ENCODE data around the gene EXD3. TPM values are rescaled to one million over a fixed set of nuclear protein-coding genes. Genes with fewer than 3 reads are reported as not detected.

The EXD3 gene
- total RNA-seq, 4 donors from 2014 or later, result 8.3 to 22.3 (median 14.2) TPM

GRCh38 chr9:137317718-137318511, 105.0 kb downstream of the EXD3 start:
- Histone ChIP-seq H3K4me3 (no peak overlapping the region), H3K9me3 (no peaks in the 10 kb centered on the region), H3K27ac (replicated peaks in 1 of 4) (peak overlapping the region in 3 of 4 donors; percentile 49 to 57 (median 54)), H3K27me3 (peaks cover 8 to 37% (median 20%) of the 10 kb centered on the region in 4 donors), H3K4me1 (peaks cover 43 to 59% (median 53%) of the 10 kb centered on the region in 4 donors), H3K36me3 (peaks cover 0 to 6% (median 0%) of the 10 kb centered on the region in 4 donors)
- no peak for DNase-seq (ENCODE audit: extremely low spot score)
- 86% methylated on average over 12 of the region's 24 CpGs for WGBS
- TF ChIP-seq EP300 (IDR thresholded peaks at IDR 0.05) (no peak), CTCF (IDR thresholded peaks at IDR 0.05) (no peak), POLR2AphosphoS5 (IDR thresholded peaks at IDR 0.05) (no peak), POLR2A (IDR thresholded peaks at IDR 0.05; ENCODE audit: low read depth) (no peak)
- intact Hi-C loops (cut with DNase I), result no loop called here

- 88% methylated on average over 11 of the region's 19 CpGs for WGBS
- TF ChIP-seq POLR2AphosphoS5 (IDR thresholded peaks at IDR 0.05), result no peak
- TF ChIP-seq CTCF (IDR thresholded peaks at IDR 0.05), result no peak
- no peak for TF ChIP-seq POLR2A (IDR thresholded peaks at IDR 0.05; ENCODE audit: low read depth)
- no peak for TF ChIP-seq EP300 (IDR thresholded peaks at IDR 0.05)
- Histone ChIP-seq H3K36me3 (peaks cover 0 to 6% (median 0%) of the 10 kb centered on the region in 4 donors), H3K4me1 (peaks cover 43 to 59% (median 53%) of the 10 kb centered on the region in 4 donors), H3K9me3 (no peaks in the 10 kb centered on the region), H3K27ac (replicated peaks in 1 of 4) (peak overlapping the region in 2 of 4 donors; percentile 54 to 57), H3K27me3 (peaks cover 8 to 43% (median 20%) of the 10 kb centered on the region in 4 donors), H3K4me3 (no peak overlapping the region)
- intact Hi-C loops (cut with DNase I), result no loop called here
- no peak for DNase-seq (ENCODE audit: extremely low spot score)
Measured at GRCh38 chr9:137317021-137317717, 105.8 kb downstream of the EXD3 start.

GRCh38 chr9:137316012-137316981, 106.7 kb downstream of the EXD3 start:
- intact Hi-C loops (cut with DNase I), result no loop called here
- H3K36me3 ChIP-seq, result peaks cover 0 to 6% (median 0%) of the 10 kb centered on the region in 4 donors
- no peak for DNase-seq (ENCODE audit: extremely low spot score)
- peaks cover 40 to 59% (median 50%) of the 10 kb centered on the region in 4 donors for H3K4me1 ChIP-seq
- 26% methylated on average over 10 of the region's 83 CpGs for WGBS
- H3K9me3 ChIP-seq, result no peaks in the 10 kb centered on the region
- H3K4me3 ChIP-seq, result peak overlapping the region; percentile 41 to 51 (median 42)
- TF ChIP-seq POLR2A (IDR thresholded peaks at IDR 0.05; ENCODE audit: low read depth), result no peak
- no peak for TF ChIP-seq CTCF (IDR thresholded peaks at IDR 0.05)
- no peak for TF ChIP-seq POLR2AphosphoS5 (IDR thresholded peaks at IDR 0.05)
- no peak for TF ChIP-seq EP300 (IDR thresholded peaks at IDR 0.05)
- H3K27ac ChIP-seq (replicated peaks in 1 of 4), result peak overlapping the region in 3 of 4 donors; percentile 37 to 44 (median 40)
- H3K27me3 ChIP-seq, result peaks cover 8 to 51% (median 20%) of the 10 kb centered on the region in 4 donors

GRCh38 chr9:137315581-137316011, 107.4 kb downstream of the EXD3 start:
- WGBS, result 29% methylated on average over 16 of the region's 18 CpGs
- H3K4me1 ChIP-seq, result peaks cover 33 to 54% (median 44%) of the 10 kb centered on the region in 4 donors
- H3K27ac ChIP-seq (replicated peaks in 1 of 4), result peak overlapping the region in 3 of 4 donors; percentile 37 to 44 (median 40)
- TF ChIP-seq EP300 (IDR thresholded peaks at IDR 0.05) (no peak), POLR2AphosphoS5 (IDR thresholded peaks at IDR 0.05) (no peak), CTCF (IDR thresholded peaks at IDR 0.05) (no peak), POLR2A (IDR thresholded peaks at IDR 0.05; ENCODE audit: low read depth) (no peak)
- no peak for DNase-seq (ENCODE audit: extremely low spot score)
- intact Hi-C loops (cut with DNase I), result no loop called here
- H3K36me3 ChIP-seq, result peaks cover 0 to 6% (median 0%) of the 10 kb centered on the region in 4 donors
- H3K27me3 ChIP-seq, result peaks cover 8 to 53% (median 20%) of the 10 kb centered on the region in 4 donors
- no peaks in the 10 kb centered on the region for H3K9me3 ChIP-seq
- H3K4me3 ChIP-seq, result peak overlapping the region; percentile 41 to 51 (median 42)

All from esophagus muscularis mucosa (tissue), 4 donors.